SKM-1 treated with dmso at 0.1 percent for 144 hours (cell line): ENCODE data around the gene TSKU.
"Not testable (repeated sequence)": the region's sequence is repeated elsewhere in the genome, so short reads cannot be mapped to it uniquely, and the experiment has no call there.

Experiments used
- DNase-seq: peaks from one replicate; lab custom pipeline; 2025; ENCODE audit not compliant: unreplicated experiment; lab: John Stamatoyannopoulos, UW

TSKU gene

GRCh38 chr11:76787911-76788596 lies 4.9 kb downstream of the TSKU start:
- DNase-seq: no peak

- DNase-seq: no peak
Measured at GRCh38 chr11:76788661-76789442, 5.7 kb downstream of the TSKU start.

GRCh38 chr11:76789443-76789719 lies 6.2 kb downstream of the TSKU start:
- DNase-seq: no peak

- DNase-seq: no peak
Measured at GRCh38 chr11:76790251-76790650, 7.1 kb downstream of the TSKU start.

- not testable (repeated sequence) for DNase-seq
Measured at GRCh38 chr11:76791002-76791770, 8.0 kb downstream of the TSKU start.

GRCh38 chr11:76791861-76792260 lies 8.7 kb downstream of the TSKU start:
- DNase-seq: no peak

GRCh38 chr11:76792505-76793264 lies 9.5 kb downstream of the TSKU start:
- DNase-seq: no peak

GRCh38 chr11:76793391-76794291 lies 10.5 kb downstream of the TSKU start:
- no peak for DNase-seq

- no peak for DNase-seq
Measured at GRCh38 chr11:76794371-76795289, 11.5 kb downstream of the TSKU start.

- DNase-seq: no peak
Measured at GRCh38 chr11:76795290-76795935, 12.3 kb downstream of the TSKU start.

GRCh38 chr11:76795936-76796441 lies 12.8 kb downstream of the TSKU start:
- no peak for DNase-seq

GRCh38 chr11:76796511-76797198 lies 13.5 kb downstream of the TSKU start:
- no peak for DNase-seq

GRCh38 chr11:76797341-76798201 lies 14.4 kb downstream of the TSKU start:
- DNase-seq: no peak

- no peak for DNase-seq
Measured at GRCh38 chr11:76798202-76798581, 15.0 kb downstream of the TSKU start.

- no peak for DNase-seq
Measured at GRCh38 chr11:76798671-76799065, 15.5 kb downstream of the TSKU start.

GRCh38 chr11:76799066-76799804 lies 16.1 kb downstream of the TSKU start:
- peak; percentile 66 for DNase-seq
